IMR-90 (cell line): Measurements from ENCODE around the gene AWAT1.

Source experiments
- CEBPB ChIP-seq: IDR thresholded peaks from 2 replicates; pipeline ENCODE4 v1.6.1; 2012; ENCODE audit warnings: low read depth, low read length, improper control_type of control experiment
- CHD1 ChIP-seq: IDR thresholded peaks from 2 replicates; pipeline ENCODE4 v1.6.1; 2012; ENCODE audit warnings: low read depth, low read length, improper control_type of control experiment
- CTCF ChIP-seq: conservative IDR thresholded peaks from 2 replicates; pipeline ENCODE4 v1.5.1; 2012; ENCODE audit warnings: mild to moderate bottlenecking, low read depth, low read length, improper control_type of control experiment
- MAZ ChIP-seq: IDR thresholded peaks from 2 replicates; pipeline ENCODE4 v1.6.1; 2012; ENCODE audit warnings: low read depth, mild to moderate bottlenecking, low read length, improper control_type of control experiment, moderate library complexity, borderline replicate concordance
- MXI1 ChIP-seq: IDR thresholded peaks from 2 replicates; pipeline ENCODE4 v1.6.1; 2012; ENCODE audit warnings: low read depth, mild to moderate bottlenecking, low read length, moderate library complexity, borderline replicate concordance
- NFE2L2 ChIP-seq: fragments of 150-350 bp; IDR thresholded peaks from 2 replicates; pipeline ENCODE4 v1.6.1; 2016; ENCODE audit warnings: low read depth, mild to moderate bottlenecking, low read length
- POLR2A ChIP-seq: IDR thresholded peaks from 2 replicates; pipeline ENCODE4 v1.6.1; 2012; ENCODE audit warnings: mild to moderate bottlenecking, low read depth, low read length
- RAD21 ChIP-seq: IDR thresholded peaks from 2 replicates; pipeline ENCODE4 v1.6.1; 2012; ENCODE audit warnings: low read length, improper control_type of control experiment
- RFX5 ChIP-seq: IDR thresholded peaks from 2 replicates; pipeline ENCODE4 v1.8.0; 2012; ENCODE audit warnings: low read depth, mild to moderate bottlenecking, low read length, moderate library complexity
- SMC3 ChIP-seq: fragments of 150-350 bp; IDR thresholded peaks from 2 replicates; pipeline ENCODE4 v1.6.1; 2016; ENCODE audit warnings: low read depth, mild to moderate bottlenecking, antibody characterized with exemption, low read length, moderate library complexity
- USF2 ChIP-seq: fragments of 150-350 bp; IDR thresholded peaks from 2 replicates; pipeline ENCODE4 v1.6.1; 2017; ENCODE audit warnings: mild to moderate bottlenecking, antibody characterized with exemption, low read length, low read depth

- TF ChIP-seq CTCF: no peak
- no peak for TF ChIP-seq MAZ
- TF ChIP-seq CHD1: no peak
- no peak for TF ChIP-seq RFX5
- no peak for TF ChIP-seq POLR2A
- no peak for TF ChIP-seq MXI1
- TF ChIP-seq NFE2L2: no peak
- no peak for TF ChIP-seq CEBPB
- TF ChIP-seq SMC3: no peak
- no peak for TF ChIP-seq RAD21
- TF ChIP-seq USF2: no peak
Measured at GRCh38 chrX:70244881-70245280, 10.4 kb downstream of the AWAT1 start.
